Fibroblast of villous mesenchyme (primary cell): ENCODE results near the gene ATAD3C. TPM values are rescaled to one million over a fixed set of nuclear protein-coding genes. Genes with fewer than 3 reads are reported as not detected.

Source experiments
- DNase-seq: peaks from one replicate; pipeline ENCODE4 v3.0.0-alpha.2; 2010; ENCODE audit warnings: low read depth
- H3K4me3 ChIP-seq: 2 replicates; pipeline ENCODE4 v1.5.1; 2011; ENCODE audit warnings: low read depth, mild to moderate bottlenecking, low read length
- total RNA-seq: library from RNA; depleted of rRNA; stranded (reverse); fragments of >200 nt; gene quantifications from 2 replicates; pipeline ENCODE4 v1.2.3, GENCODE V29; 2012
- TF ChIP-seq, protein P1 (sequence below): IDR thresholded peaks from 2 replicates; pipeline ENCODE4 v1.5.1; 2012; ENCODE audit warnings: low read depth, mild to moderate bottlenecking, low read length; ENCODE audit not compliant: insufficient read depth

Gene ATAD3C
- total RNA-seq, 1 donor, result under 0.01 TPM

DNA sequence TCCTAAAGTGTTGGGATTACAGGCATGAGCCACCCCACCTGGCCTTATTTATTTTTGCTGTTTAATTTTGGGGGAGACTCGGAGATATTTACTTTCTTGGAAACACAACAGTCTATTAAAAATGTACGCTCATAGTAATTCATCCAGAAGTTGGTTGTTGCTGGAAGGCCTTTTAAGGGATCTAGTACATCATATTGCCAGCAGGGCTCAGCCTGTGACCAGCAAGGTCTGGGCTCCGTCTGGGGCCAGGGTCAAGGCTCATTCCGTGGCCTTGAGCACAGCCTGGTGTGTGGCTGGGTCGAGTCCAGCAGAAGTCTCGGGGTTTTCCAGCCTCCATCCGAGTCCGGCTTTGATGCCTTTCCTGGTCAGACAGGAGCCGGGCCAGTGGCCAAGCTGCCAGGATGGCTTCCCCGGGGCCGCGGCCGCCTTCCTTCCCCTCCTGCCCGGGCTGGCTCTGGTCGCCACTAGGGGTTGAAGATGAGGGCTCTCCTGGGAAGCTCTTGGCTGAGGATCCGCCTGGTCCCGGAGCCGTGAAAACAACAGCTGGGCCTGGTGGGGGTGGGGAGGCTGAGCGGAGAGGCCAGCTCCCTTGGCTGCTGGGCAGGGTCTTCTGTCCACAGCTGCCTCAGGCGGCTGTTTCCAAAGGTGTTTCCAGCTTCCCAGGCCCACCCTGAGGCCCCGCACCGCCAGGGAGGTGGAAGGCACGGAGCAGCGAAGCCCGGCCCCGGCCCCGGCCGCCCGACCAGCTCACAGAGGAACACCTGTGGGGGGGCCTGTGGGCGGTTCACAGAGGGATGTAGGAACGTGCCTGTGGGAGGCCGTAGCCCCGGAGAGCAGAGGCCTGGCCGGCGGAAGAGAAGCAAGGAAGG lies 19.1 kb upstream of the ATAD3C start:
- TF ChIP-seq, protein P1, sequence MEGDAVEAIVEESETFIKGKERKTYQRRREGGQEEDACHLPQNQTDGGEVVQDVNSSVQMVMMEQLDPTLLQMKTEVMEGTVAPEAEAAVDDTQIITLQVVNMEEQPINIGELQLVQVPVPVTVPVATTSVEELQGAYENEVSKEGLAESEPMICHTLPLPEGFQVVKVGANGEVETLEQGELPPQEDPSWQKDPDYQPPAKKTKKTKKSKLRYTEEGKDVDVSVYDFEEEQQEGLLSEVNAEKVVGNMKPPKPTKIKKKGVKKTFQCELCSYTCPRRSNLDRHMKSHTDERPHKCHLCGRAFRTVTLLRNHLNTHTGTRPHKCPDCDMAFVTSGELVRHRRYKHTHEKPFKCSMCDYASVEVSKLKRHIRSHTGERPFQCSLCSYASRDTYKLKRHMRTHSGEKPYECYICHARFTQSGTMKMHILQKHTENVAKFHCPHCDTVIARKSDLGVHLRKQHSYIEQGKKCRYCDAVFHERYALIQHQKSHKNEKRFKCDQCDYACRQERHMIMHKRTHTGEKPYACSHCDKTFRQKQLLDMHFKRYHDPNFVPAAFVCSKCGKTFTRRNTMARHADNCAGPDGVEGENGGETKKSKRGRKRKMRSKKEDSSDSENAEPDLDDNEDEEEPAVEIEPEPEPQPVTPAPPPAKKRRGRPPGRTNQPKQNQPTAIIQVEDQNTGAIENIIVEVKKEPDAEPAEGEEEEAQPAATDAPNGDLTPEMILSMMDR, result peak; percentile 33
- peak; percentile 76 for DNase-seq
- no peak overlapping the region for H3K4me3 ChIP-seq

DNA sequence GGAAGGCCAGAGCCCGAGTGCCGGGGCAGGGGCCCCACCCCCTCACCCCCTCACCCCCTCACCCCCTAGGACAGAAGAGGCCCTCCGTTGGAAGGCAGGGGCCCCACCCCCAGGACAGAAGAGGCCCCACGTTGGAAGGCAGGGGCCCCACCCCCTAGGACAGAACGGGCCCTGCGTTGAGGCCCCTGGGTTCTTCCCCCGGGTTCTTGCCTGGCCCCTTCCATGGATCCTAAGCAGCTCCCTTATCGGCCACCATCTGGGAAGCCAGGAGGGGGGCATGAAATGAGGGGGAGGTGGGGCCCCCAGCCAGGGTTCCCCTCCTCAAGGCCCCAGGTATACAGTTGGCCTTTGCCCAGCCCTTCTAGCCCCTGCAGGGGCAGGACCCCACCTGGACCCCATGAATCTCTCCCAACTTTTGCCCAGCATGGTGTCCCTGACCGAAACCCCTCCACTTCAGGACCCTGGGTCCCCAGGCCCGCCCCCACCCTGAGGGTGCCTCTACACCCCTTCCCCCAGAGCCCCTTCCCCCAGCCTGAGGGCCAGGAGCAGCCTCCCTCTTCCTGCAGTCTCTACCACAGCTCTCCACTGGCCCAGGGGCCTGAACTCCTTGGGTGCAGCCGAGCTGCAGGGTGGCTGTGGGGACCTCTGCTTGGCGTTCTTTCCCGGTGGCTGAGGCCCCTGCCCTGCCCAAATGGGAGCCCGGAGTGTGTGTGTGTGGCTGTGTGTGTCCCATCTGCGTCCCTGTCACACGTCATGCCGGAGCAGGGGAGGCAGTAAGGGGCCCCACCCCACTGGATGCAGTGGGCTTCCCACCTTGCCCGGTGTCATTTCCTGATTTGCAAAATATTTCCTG lies 18.3 kb upstream of the ATAD3C start:
- TF ChIP-seq, protein P1, result no peak
- no peak for DNase-seq
- no peak overlapping the region for H3K4me3 ChIP-seq

DNA sequence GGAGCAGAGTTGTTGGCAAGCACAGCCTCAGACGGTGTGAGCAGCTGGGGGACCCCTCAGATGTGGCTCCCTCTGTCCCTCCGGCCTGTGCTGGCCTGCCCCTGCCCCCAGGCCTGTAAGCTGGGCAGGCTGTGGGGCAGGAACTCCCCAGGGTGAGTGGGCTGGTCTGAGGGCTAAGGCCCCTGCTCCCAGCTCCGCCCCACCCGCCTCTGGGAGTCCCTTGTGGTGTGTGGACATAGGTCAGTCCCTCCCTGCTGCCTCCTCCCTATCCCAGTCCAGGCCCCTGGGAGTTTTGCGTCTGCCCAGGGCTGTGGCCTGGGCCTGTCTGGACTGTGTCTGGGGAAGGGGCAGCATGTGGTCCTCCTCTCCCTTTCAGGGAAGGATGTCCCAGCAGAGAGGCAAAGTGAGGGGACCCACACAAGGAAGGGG lies 17.6 kb upstream of the ATAD3C start:
- H3K4me3 ChIP-seq, result no peak overlapping the region
- TF ChIP-seq, protein P1, result no peak
- peak; percentile 84 for DNase-seq

DNA sequence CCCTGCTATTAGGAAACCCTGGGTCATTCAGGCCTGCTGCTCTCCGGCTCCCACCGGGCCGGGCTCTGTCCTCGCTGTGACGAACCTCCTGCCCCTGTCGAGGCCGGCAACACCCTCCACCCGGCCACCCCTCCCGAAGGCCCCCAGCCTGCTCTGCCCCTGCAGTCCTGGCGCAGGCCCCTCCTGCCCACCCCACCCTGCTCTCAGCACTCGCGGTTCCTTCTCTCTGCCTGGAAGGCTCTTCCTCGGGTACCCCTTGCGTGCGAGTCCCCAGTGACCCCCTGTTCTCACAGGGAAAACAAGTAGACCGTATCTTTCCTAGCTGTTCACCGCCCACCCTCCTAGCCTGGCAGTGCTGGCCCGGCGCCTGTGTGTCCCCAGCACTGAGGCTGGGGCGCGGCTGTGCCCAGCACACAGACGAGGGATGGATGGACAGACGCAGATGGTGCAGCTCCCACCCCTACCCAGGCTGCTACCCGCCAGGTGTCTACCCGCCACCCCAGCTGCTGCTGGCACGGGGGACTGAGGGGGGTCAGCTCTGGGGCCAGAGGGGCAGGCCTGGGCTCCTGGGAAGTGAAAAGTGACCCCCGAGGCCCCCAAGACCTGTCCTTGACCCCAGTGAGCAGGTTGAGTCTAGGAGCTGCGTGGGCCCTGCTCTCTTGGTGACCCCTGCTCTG lies 17.1 kb upstream of the ATAD3C start:
- TF ChIP-seq, protein P1, result no peak
- H3K4me3 ChIP-seq, result no peak overlapping the region
- no peak for DNase-seq

DNA sequence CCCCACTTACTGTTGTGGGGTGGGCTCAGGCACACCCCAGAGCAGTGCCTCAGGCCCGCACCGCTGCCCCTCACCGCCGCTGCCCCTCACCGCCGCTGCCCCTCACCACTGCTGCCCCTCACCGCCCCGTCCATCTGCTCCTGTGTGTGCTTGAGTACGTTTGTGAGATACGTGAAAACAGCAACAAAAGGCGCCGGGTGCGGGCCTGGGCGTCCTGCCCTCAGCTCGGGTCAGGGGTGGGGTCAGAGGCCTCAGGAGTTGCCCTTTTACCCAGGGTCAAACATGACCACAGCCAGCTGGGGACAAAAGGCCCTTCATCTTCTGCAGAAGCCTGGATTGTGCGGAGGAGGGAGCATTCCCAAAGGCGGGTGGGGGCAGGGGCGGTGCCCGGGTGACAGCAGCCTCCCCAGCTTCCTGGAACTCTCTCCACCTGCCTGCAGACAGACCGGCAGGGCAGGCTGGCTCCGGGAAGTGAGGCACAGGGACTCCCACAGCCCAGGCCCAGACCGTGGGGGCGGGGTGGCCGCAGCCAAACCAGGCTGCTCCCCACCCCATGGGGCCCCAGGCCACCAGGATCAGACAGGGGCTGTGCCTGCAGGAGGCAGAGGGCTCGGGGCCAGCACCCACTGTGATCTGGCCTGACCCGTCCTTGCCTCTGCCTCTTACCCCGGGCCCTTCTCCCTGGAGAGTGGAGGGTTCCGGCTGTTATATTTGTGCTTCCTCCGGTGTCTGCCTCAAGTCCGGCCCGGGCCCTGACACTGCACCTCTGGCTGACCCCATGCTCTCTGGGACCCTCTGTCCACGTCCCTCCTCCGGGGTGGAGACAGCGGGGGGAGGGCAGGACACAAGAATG lies 16.3 kb upstream of the ATAD3C start:
- DNase-seq, result no peak
- TF ChIP-seq, protein P1, result no peak
- no peak overlapping the region for H3K4me3 ChIP-seq

DNA sequence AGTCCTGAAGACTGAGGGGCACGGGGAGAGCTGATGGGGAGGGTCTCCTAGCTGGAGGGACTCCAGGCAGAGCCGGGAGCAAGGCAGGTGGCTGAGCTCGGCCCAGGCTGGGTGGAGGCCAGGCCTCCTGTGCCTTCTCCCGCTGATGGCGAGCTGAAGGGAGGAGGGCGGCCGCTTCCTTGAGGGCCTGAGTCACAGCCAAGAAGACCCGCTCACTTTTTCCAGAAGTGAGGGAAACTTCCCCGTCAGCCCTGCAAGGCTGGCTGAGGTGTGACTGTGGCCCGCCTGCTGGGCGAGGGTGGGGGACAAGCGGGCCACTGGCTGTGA lies 15.7 kb upstream of the ATAD3C start:
- DNase-seq, result no peak
- H3K4me3 ChIP-seq, result no peak overlapping the region
- TF ChIP-seq, protein P1, result no peak
